ENCODE results near the gene COX8C.

- no peak for TF ChIP-seq POLR2A (IDR thresholded peaks at IDR 0.05; ENCODE audit: low read length)
- no peak for TF ChIP-seq GATA1 (IDR thresholded peaks at IDR 0.05; ENCODE audit: low read depth, low read length)
Measured at GRCh38 chr14:93317875-93318807, 28.8 kb upstream of the COX8C start.
